Suprapubic skin (tissue), 3 donors: ENCODE results near the gene TMEM151A.
A peak's percentile ranks its signal among the peaks of the same experiment; 100 is the strongest.

Source experiments
- CTCF ChIP-seq, 2 donors: fragments of 200-600 bp in 1 of 2; fragments of 450-650 bp in 1 of 2; sonication (generic) in 1 of 2; IDR thresholded peaks; one replicate each; pipeline ENCODE4 v1.5.1; 2016 to 2019; ENCODE audit warnings: antibody characterized with exemption in 2 of 2, mild to moderate bottlenecking in 1 of 2, moderate library complexity in 1 of 2
- POLR2A ChIP-seq, 2 donors: fragments of 450-650 bp; IDR thresholded peaks; one replicate each; pipeline ENCODE4 v1.6.1; 2017; ENCODE audit warnings: antibody characterized with exemption in 2 of 2, mild to moderate bottlenecking in 2 of 2, moderate library complexity in 2 of 2

GRCh38 chr11:66288671-66289547 lies 2.8 kb upstream of the TMEM151A start, which contains the start of gene YIF1A:
- TF ChIP-seq CTCF (IDR thresholded peaks at IDR 0.05) (no peak), POLR2A (IDR thresholded peaks at IDR 0.05) (peak; percentile 35 to 87)
